ENCODE results near the gene SLBP.

DNA sequence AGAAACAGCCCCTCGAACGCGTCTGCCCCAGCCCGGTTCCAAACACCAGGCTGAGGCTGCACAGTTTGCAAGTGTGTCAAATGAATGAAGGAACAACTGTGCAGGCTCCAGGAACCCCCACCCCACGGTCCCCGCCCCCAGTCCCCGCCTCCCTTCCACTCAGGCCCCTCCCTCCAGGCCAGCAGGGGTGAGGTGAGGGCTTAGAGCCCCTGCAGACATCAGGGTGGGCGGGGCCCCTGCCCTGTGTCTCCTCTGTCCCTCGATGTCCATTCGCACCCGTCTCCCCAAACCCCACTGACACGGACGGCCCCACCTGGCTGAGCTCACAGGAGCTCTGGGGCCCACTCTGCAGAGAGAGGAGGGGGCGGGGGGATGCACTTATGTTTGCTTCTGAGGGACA lies 37.7 kb upstream of the SLBP start:
- TF ChIP-seq TAF1 (IDR thresholded peaks at IDR 0.05; ENCODE audit: borderline replicate concordance, insufficient read depth, low read length) (no peak), POLR2AphosphoS5 (IDR thresholded peaks at IDR 0.05; ENCODE audit: low read depth, low read length) (no peak), SIN3A (IDR thresholded peaks at IDR 0.05; ENCODE audit: borderline replicate concordance, insufficient read depth, low read length) (no peak)
